HepG2 (cell line): ENCODE data around the gene TRABD. TPM values are rescaled to one million over a fixed set of nuclear protein-coding genes. Genes with fewer than 3 reads are reported as not detected.

Experiments used
- ARID4A ChIP-seq: sonication (generic); formaldehyde crosslinking; IDR thresholded peaks from 2 replicates; pipeline ENCODE4 v1.5.0; 2020; ENCODE audit warnings: mild to moderate bottlenecking, missing genetic modification reagents, borderline replicate concordance
- ATF2 ChIP-seq: sonication (generic); formaldehyde crosslinking; IDR thresholded peaks from 2 replicates; pipeline ENCODE4 v1.4.0; 2020; ENCODE audit warnings: missing genetic modification reagents
- CENPX ChIP-seq: sonication (generic); formaldehyde crosslinking; IDR thresholded peaks from 2 replicates; pipeline ENCODE4 v1.9.0; 2021; ENCODE audit warnings: mild to moderate bottlenecking, missing genetic modification reagents, moderate library complexity
- FOXA1 ChIP-seq, 2 experiments: fragments of 450-650 bp in 1 of 2; sonication (generic) in 1 of 2; formaldehyde crosslinking in 1 of 2; IDR thresholded peaks; 2 replicates each; pipeline versions ENCODE4 v1.4.0 to v1.6.1; 2016 to 2020; ENCODE audit warnings: missing genetic modification reagents in 1 of 2
- HNRNPH1 ChIP-seq: fragments of 200-400 bp; formaldehyde crosslinking; optimal IDR thresholded peaks from 2 replicates; pipeline ENCODE3; 2017; ENCODE audit warnings: mild to moderate bottlenecking, low read depth, low read length
- NR2C2 ChIP-seq: sonication (generic); formaldehyde crosslinking; IDR thresholded peaks from 2 replicates; pipeline ENCODE4 v1.4.0; 2020; ENCODE audit warnings: missing genetic modification reagents, mild to moderate bottlenecking, moderate library complexity, borderline replicate concordance
- PHF8 ChIP-seq: sonication (generic); formaldehyde crosslinking; IDR thresholded peaks from 2 replicates; pipeline ENCODE4 v1.5.0; 2020; ENCODE audit warnings: missing genetic modification reagents
- RFX1 ChIP-seq: fragments of 450-650 bp; IDR thresholded peaks from 2 replicates; pipeline ENCODE4 v1.6.1; 2017
- SATB2 ChIP-seq: sonication (generic); formaldehyde crosslinking; IDR thresholded peaks from 2 replicates; pipeline ENCODE4 v1.5.0; 2020; ENCODE audit warnings: missing genetic modification reagents
- SP2 ChIP-seq: sonication (generic); formaldehyde crosslinking; IDR thresholded peaks from 2 replicates; pipeline ENCODE4 v1.5.1; 2020; ENCODE audit warnings: mild to moderate bottlenecking, missing genetic modification reagents
- THYN1 ChIP-seq: sonication (generic); formaldehyde crosslinking; IDR thresholded peaks from 2 replicates; pipeline ENCODE4 v1.8.1; 2023; ENCODE audit warnings: low read depth, mild to moderate bottlenecking, moderate library complexity, missing genetic modification reagents, borderline replicate concordance
- ZBTB7A ChIP-seq: sonication (generic); formaldehyde crosslinking; IDR thresholded peaks from 2 replicates; pipeline ENCODE4 v1.8.0; 2022; ENCODE audit warnings: mild to moderate bottlenecking, missing genetic modification reagents
- ZNF224 ChIP-seq: sonication (generic); formaldehyde crosslinking; IDR thresholded peaks from 2 replicates; pipeline ENCODE4 v1.5.0; 2020; ENCODE audit warnings: mild to moderate bottlenecking, missing genetic modification reagents
- ZNF333 ChIP-seq: sonication (generic); formaldehyde crosslinking; IDR thresholded peaks from 2 replicates; pipeline ENCODE4 v1.4.0; 2020; ENCODE audit warnings: mild to moderate bottlenecking, missing genetic modification reagents, borderline replicate concordance
- ZNF670 ChIP-seq: sonication (generic); formaldehyde crosslinking; IDR thresholded peaks from 2 replicates; pipeline ENCODE4 v1.8.0; 2022; ENCODE audit warnings: mild to moderate bottlenecking, missing genetic modification reagents, borderline replicate concordance
- ZNF788 ChIP-seq: sonication (generic); formaldehyde crosslinking; IDR thresholded peaks from 2 replicates; pipeline ENCODE4 v1.5.0; 2020; ENCODE audit warnings: mild to moderate bottlenecking, missing genetic modification reagents, borderline replicate concordance
- ZSCAN12 ChIP-seq: sonication (generic); formaldehyde crosslinking; IDR thresholded peaks from 2 replicates; pipeline ENCODE4 v1.9.0; 2021; ENCODE audit warnings: mild to moderate bottlenecking, missing genetic modification reagents
- polyA plus RNA-seq, 8 experiments: library from polyadenylated mRNA; depleted of rRNA in 3 of 8; stranded (reverse) in 7 of 8; unstranded in 1 of 8; fragments of >200 nt; fragmentation: Illumina TruSeq in 4 of 8; extraction: Trizol in 4 of 8; gene quantifications; 2 replicates each; pipeline versions ENCODE4 v1.2.1 to v1.2.3, GENCODE V29; 2011 to 2016; ENCODE audit warnings: low read depth in 4 of 8, missing spikeins in 1 of 8, mixed read lengths in 1 of 8; ENCODE audit not compliant: insufficient read depth in 1 of 8
- total RNA-seq, 5 experiments: library from RNA; depleted of rRNA; stranded (reverse); fragments of >200 nt; fragmentation: Illumina TruSeq; extraction: Trizol; gene quantifications; 2 replicates each; pipeline ENCODE4 v1.2.3, GENCODE V29; 2016; ENCODE audit warnings: low read depth in 1 of 5

Gene TRABD
- total and polyA plus RNA-seq, 2 of the 13 experiments (the other 11 are each of a cell fraction or from before 2014, with no cell fraction given): 21.5 to 28.9 TPM

GRCh38 chr22:50146439-50147238 is 39.1 kb upstream of the TRABD start (continued):
- no peak; the same call in 1 of the 2 replicates for TF ChIP-seq ATF2 (CRISPR knock-in tag)
- TF ChIP-seq RFX1: no peak
- TF ChIP-seq ZNF670: no peak
- TF ChIP-seq THYN1 (CRISPR knock-in tag): no peak
- TF ChIP-seq ZNF788 (CRISPR knock-in tag): peak; percentile 30; the same call in 1 of the 2 replicates
- TF ChIP-seq ARID4A (CRISPR knock-in tag): peak; percentile 73
- TF ChIP-seq ZSCAN12 (CRISPR knock-in tag): no peak
- TF ChIP-seq NR2C2 (CRISPR knock-in tag): peak; percentile 91
- TF ChIP-seq HNRNPH1: no peak
- TF ChIP-seq PHF8 (CRISPR knock-in tag): peak; percentile 28; the same call in 1 of the 2 replicates
- TF ChIP-seq ZNF224 (CRISPR knock-in tag): no peak
- no peak for TF ChIP-seq CENPX
- TF ChIP-seq SATB2 (CRISPR knock-in tag): no peak
- TF ChIP-seq FOXA1 (IDR thresholded peaks at IDR 0.05): no peak
- TF ChIP-seq FOXA1 (CRISPR knock-in tag; IDR thresholded peaks at IDR 0.05): no peak
- TF ChIP-seq ZNF333: no peak
- no peak for TF ChIP-seq SP2 (CRISPR knock-in tag)
- TF ChIP-seq ZBTB7A (CRISPR knock-in tag): peak; percentile 60
